ENCODE measurements around the gene NAA30.
"Not testable (repeated sequence)": the region's sequence is repeated elsewhere in the genome, so short reads cannot be mapped to it uniquely, and the experiment has no call there.

Gene NAA30

GRCh38 chr14:57390037-57390805 lies at the start of gene NAA30:
NAA30 (plus strand) TSS chr14:57390586; CDS start chr14:57390958, 372 bp downstream.
- peaks cover 7% of the 10 kb centered on the region for H3K36me3 ChIP-seq (ENCODE audit: insufficient read depth, low read length)
- no peaks in the 10 kb centered on the region for H3K9me3 ChIP-seq (ENCODE audit: low read length)
- peak within 1 kb of the TSS; percentile 95 for H2AFZ ChIP-seq (ENCODE audit: low read depth, low read length)
- H3K4me3 ChIP-seq (ENCODE audit: low read length), result peak within 1 kb of the TSS; percentile 81
- H3K4me1 ChIP-seq (ENCODE audit: insufficient read depth, low read length), result peaks cover 28% of the 10 kb centered on the region
- peaks cover 6% of the 10 kb centered on the region for H3K27me3 ChIP-seq (ENCODE audit: insufficient read depth, low read length)

- H3K9me3 ChIP-seq (ENCODE audit: low read length); H2AFZ ChIP-seq (ENCODE audit: low read depth, low read length); H3K36me3 ChIP-seq (ENCODE audit: insufficient read depth, low read length); H3K27me3 ChIP-seq (ENCODE audit: insufficient read depth, low read length); H3K4me1 ChIP-seq (ENCODE audit: insufficient read depth, low read length); H3K4me3 ChIP-seq (ENCODE audit: low read length): not testable (repeated sequence)
These were observed 46.7 kb upstream of the NAA30 start for GRCh38 chr14:57343545-57344297.

- Histone ChIP-seq H2AFZ (ENCODE audit: low read depth, low read length) (no peak overlapping the region), H3K36me3 (ENCODE audit: insufficient read depth, low read length) (no peaks in the 10 kb centered on the region), H3K4me3 (ENCODE audit: low read length) (no peak overlapping the region)
These were observed 45.3 kb upstream of the NAA30 start for GRCh38 chr14:57345106-57345505.

GRCh38 chr14:57346741-57347140 lies 43.6 kb upstream of the NAA30 start:
- Histone ChIP-seq H3K4me3 (ENCODE audit: low read length) (no peak overlapping the region), H3K27me3 (ENCODE audit: insufficient read depth, low read length) (no peaks in the 10 kb centered on the region), H3K36me3 (ENCODE audit: insufficient read depth, low read length) (no peaks in the 10 kb centered on the region), H3K9me3 (ENCODE audit: low read length) (no peaks in the 10 kb centered on the region), H3K4me1 (ENCODE audit: insufficient read depth, low read length) (no peaks in the 10 kb centered on the region), H2AFZ (ENCODE audit: low read depth, low read length) (no peak overlapping the region)

More at GRCh38 chr14:57345106-57345505, 45.3 kb upstream of the NAA30 start:
- Histone ChIP-seq H3K27me3 (ENCODE audit: insufficient read depth, low read length) (no peaks in the 10 kb centered on the region), H3K4me1 (ENCODE audit: insufficient read depth, low read length) (no peaks in the 10 kb centered on the region), H3K9me3 (ENCODE audit: low read length) (no peaks in the 10 kb centered on the region)

- Histone ChIP-seq H3K4me3 (ENCODE audit: low read length) (no peak overlapping the region), H2AFZ (ENCODE audit: low read depth, low read length) (no peak overlapping the region), H3K4me1 (ENCODE audit: insufficient read depth, low read length) (no peaks in the 10 kb centered on the region), H3K27me3 (ENCODE audit: insufficient read depth, low read length) (no peaks in the 10 kb centered on the region), H3K9me3 (ENCODE audit: low read length) (no peaks in the 10 kb centered on the region), H3K36me3 (ENCODE audit: insufficient read depth, low read length) (no peaks in the 10 kb centered on the region)
These were observed 37.8 kb upstream of the NAA30 start for GRCh38 chr14:57352396-57353170.

- Histone ChIP-seq H2AFZ (ENCODE audit: low read depth, low read length) (no peak overlapping the region), H3K36me3 (ENCODE audit: insufficient read depth, low read length) (no peaks in the 10 kb centered on the region), H3K4me3 (ENCODE audit: low read length) (no peak overlapping the region), H3K27me3 (ENCODE audit: insufficient read depth, low read length) (no peaks in the 10 kb centered on the region), H3K4me1 (ENCODE audit: insufficient read depth, low read length) (no peaks in the 10 kb centered on the region), H3K9me3 (ENCODE audit: low read length) (no peaks in the 10 kb centered on the region)
These were observed 35.1 kb upstream of the NAA30 start for GRCh38 chr14:57355081-57355800.

- no peak overlapping the region for H3K4me3 ChIP-seq (ENCODE audit: low read length)
- H2AFZ ChIP-seq (ENCODE audit: low read depth, low read length), result no peak overlapping the region
- H3K9me3 ChIP-seq (ENCODE audit: low read length), result peaks cover 2% of the 10 kb centered on the region
- H3K27me3 ChIP-seq (ENCODE audit: insufficient read depth, low read length), result no peaks in the 10 kb centered on the region
- H3K36me3 ChIP-seq (ENCODE audit: insufficient read depth, low read length), result no peaks in the 10 kb centered on the region
- H3K4me1 ChIP-seq (ENCODE audit: insufficient read depth, low read length), result peaks cover 9% of the 10 kb centered on the region
These were observed 28.0 kb upstream of the NAA30 start for GRCh38 chr14:57362361-57362760.

- Histone ChIP-seq H3K4me3 (ENCODE audit: low read length) (no peak overlapping the region), H3K9me3 (ENCODE audit: low read length) (peaks cover 2% of the 10 kb centered on the region), H3K4me1 (ENCODE audit: insufficient read depth, low read length) (peaks cover 9% of the 10 kb centered on the region), H3K36me3 (ENCODE audit: insufficient read depth, low read length) (no peaks in the 10 kb centered on the region), H3K27me3 (ENCODE audit: insufficient read depth, low read length) (no peaks in the 10 kb centered on the region), H2AFZ (ENCODE audit: low read depth, low read length) (no peak overlapping the region)
These were observed 25.5 kb upstream of the NAA30 start for GRCh38 chr14:57364659-57365450.

GRCh38 chr14:57370187-57370586 lies 20.2 kb upstream of the NAA30 start:
- not testable (repeated sequence) for H3K36me3 ChIP-seq (ENCODE audit: insufficient read depth, low read length); H3K27me3 ChIP-seq (ENCODE audit: insufficient read depth, low read length); H3K9me3 ChIP-seq (ENCODE audit: low read length); H3K4me3 ChIP-seq (ENCODE audit: low read length); H2AFZ ChIP-seq (ENCODE audit: low read depth, low read length); H3K4me1 ChIP-seq (ENCODE audit: insufficient read depth, low read length)

GRCh38 chr14:57371013-57371412 lies 19.4 kb upstream of the NAA30 start:
- Histone ChIP-seq H3K4me1 (ENCODE audit: insufficient read depth, low read length) (no peaks in the 10 kb centered on the region), H3K4me3 (ENCODE audit: low read length) (no peak overlapping the region), H3K36me3 (ENCODE audit: insufficient read depth, low read length) (no peaks in the 10 kb centered on the region), H3K27me3 (ENCODE audit: insufficient read depth, low read length) (no peaks in the 10 kb centered on the region), H3K9me3 (ENCODE audit: low read length) (no peaks in the 10 kb centered on the region), H2AFZ (ENCODE audit: low read depth, low read length) (no peak overlapping the region)

- Histone ChIP-seq H3K36me3 (ENCODE audit: insufficient read depth, low read length) (no peaks in the 10 kb centered on the region), H3K27me3 (ENCODE audit: insufficient read depth, low read length) (no peaks in the 10 kb centered on the region), H3K4me1 (ENCODE audit: insufficient read depth, low read length) (no peaks in the 10 kb centered on the region)
These were observed 15.2 kb upstream of the NAA30 start for GRCh38 chr14:57375156-57375555.

GRCh38 chr14:57378661-57379060 lies 11.7 kb upstream of the NAA30 start:
- Histone ChIP-seq H3K36me3 (ENCODE audit: insufficient read depth, low read length) (no peaks in the 10 kb centered on the region), H3K4me1 (ENCODE audit: insufficient read depth, low read length) (peaks cover 2% of the 10 kb centered on the region), H3K4me3 (ENCODE audit: low read length) (no peak overlapping the region), H3K9me3 (ENCODE audit: low read length) (no peaks in the 10 kb centered on the region), H2AFZ (ENCODE audit: low read depth, low read length) (no peak overlapping the region), H3K27me3 (ENCODE audit: insufficient read depth, low read length) (no peaks in the 10 kb centered on the region)

More at GRCh38 chr14:57375156-57375555, 15.2 kb upstream of the NAA30 start:
- H3K4me3 ChIP-seq (ENCODE audit: low read length), result no peak overlapping the region
- H2AFZ ChIP-seq (ENCODE audit: low read depth, low read length), result no peak overlapping the region
- no peaks in the 10 kb centered on the region for H3K9me3 ChIP-seq (ENCODE audit: low read length)

Measured in neuron (in vitro differentiated cells).